Measurements from ENCODE around the gene CDK5RAP3.
A peak's percentile ranks its signal among the peaks of the same experiment; 100 is the strongest.
"Not testable (repeated sequence)": the region's sequence is repeated elsewhere in the genome, so short reads cannot be mapped to it uniquely, and the experiment has no call there.

The CDK5RAP3 gene

GRCh38 chr17:47999582-47999981 lies 28.7 kb downstream of the CDK5RAP3 start:
- no peak for DNase-seq (ENCODE audit: low spot score)

- DNase-seq (ENCODE audit: low spot score) = no peak
Observed at GRCh38 chr17:48001197-48001596, 30.3 kb downstream of the CDK5RAP3 start.

GRCh38 chr17:48001657-48002056 lies 30.7 kb downstream of the CDK5RAP3 start:
- not testable (repeated sequence) for DNase-seq (ENCODE audit: low spot score)

- no peak for DNase-seq (ENCODE audit: low spot score)
Observed at GRCh38 chr17:48002266-48002915, 31.5 kb downstream of the CDK5RAP3 start.

- no peak for DNase-seq (ENCODE audit: low spot score)
Observed at GRCh38 chr17:48002916-48003416, 32.1 kb downstream of the CDK5RAP3 start.

- no peak for DNase-seq (ENCODE audit: low spot score)
Observed at GRCh38 chr17:48003417-48004151, 32.7 kb downstream of the CDK5RAP3 start.

GRCh38 chr17:48004983-48005382 lies 34.1 kb downstream of the CDK5RAP3 start:
- no peak for DNase-seq (ENCODE audit: low spot score)

- no peak for DNase-seq (ENCODE audit: low spot score)
Observed at GRCh38 chr17:48006936-48007709, 36.2 kb downstream of the CDK5RAP3 start.

GRCh38 chr17:48010193-48010592 lies 39.3 kb downstream of the CDK5RAP3 start:
- DNase-seq (ENCODE audit: low spot score) = no peak

- peak; percentile 42 for DNase-seq (ENCODE audit: low spot score)
Observed at GRCh38 chr17:48011405-48012150, 40.7 kb downstream of the CDK5RAP3 start.

GRCh38 chr17:48012151-48012520 lies 41.2 kb downstream of the CDK5RAP3 start:
- peak; percentile 30 for DNase-seq (ENCODE audit: low spot score)

GRCh38 chr17:48012654-48013053 lies 41.7 kb downstream of the CDK5RAP3 start:
- no peak for DNase-seq (ENCODE audit: low spot score)

GRCh38 chr17:48013876-48014594 lies 43.1 kb downstream of the CDK5RAP3 start:
- DNase-seq (ENCODE audit: low spot score) = no peak

GRCh38 chr17:48014595-48015111 lies 43.7 kb downstream of the CDK5RAP3 start:
- no peak for DNase-seq (ENCODE audit: low spot score)

GRCh38 chr17:48016112-48016511 lies 45.2 kb downstream of the CDK5RAP3 start:
- DNase-seq (ENCODE audit: low spot score) = no peak

- DNase-seq (ENCODE audit: low spot score) = not testable (repeated sequence)
Observed at GRCh38 chr17:48017817-48018158, 46.9 kb downstream of the CDK5RAP3 start.

GRCh38 chr17:48021934-48022333 lies 51.0 kb downstream of the CDK5RAP3 start:
- DNase-seq (ENCODE audit: low spot score) = no peak

- DNase-seq (ENCODE audit: low spot score) = no peak
Observed at GRCh38 chr17:48022901-48023300, 52.0 kb downstream of the CDK5RAP3 start.

GRCh38 chr17:48023400-48024148 lies 52.7 kb downstream of the CDK5RAP3 start:
- DNase-seq (ENCODE audit: low spot score) = peak; percentile 68

All from hematopoietic multipotent progenitor cell treated with erythropoietin and hydrocortisone succinate and interleukin-3 and kit ligand, for 15 days (in vitro differentiated cells).